PC-9 (cell line): ENCODE data around the gene CYP4A22. TPM values are rescaled to one million over a fixed set of nuclear protein-coding genes. Genes with fewer than 3 reads are reported as not detected.

Source experiments
- total RNA-seq: library from RNA; stranded (reverse); gene quantifications from 2 replicates; pipeline ENCODE4 v1.2.3, GENCODE V29; 2021

The CYP4A22 gene
- total RNA-seq, 1 experiment from 2014 or later, result not detected

Other genes starting within 250 kb of the CYP4A22 start
- gene CYP4A11, start 196.0 kb upstream of the CYP4A22 start, total RNA-seq, result not detected in 2 replicates
- not detected in 2 replicates for gene CYP4X1, start 113.8 kb upstream of the CYP4A22 start, total RNA-seq
- gene CYP4Z1, start 70.2 kb upstream of the CYP4A22 start, total RNA-seq, result not detected in 2 replicates
- 6.2 and 8.5 TPM in 2 replicates for gene PDZK1IP1, start 52.6 kb downstream of the CYP4A22 start, total RNA-seq
- not detected in 2 replicates for gene TAL1, start 94.8 kb downstream of the CYP4A22 start, total RNA-seq
- gene STIL, start 176.7 kb downstream of the CYP4A22 start, total RNA-seq, result 35.8 and 37.0 TPM in 2 replicates
- gene CMPK1, start 196.3 kb downstream of the CYP4A22 start, total RNA-seq, result 119 and 122 TPM in 2 replicates